ENCODE measurements around the gene IZUMO1.
A peak's percentile ranks its signal among the peaks of the same experiment; 100 is the strongest.

IZUMO1 gene

GRCh38 chr19:48756686-48757085 is 10.0 kb upstream of the IZUMO1 start:
- no peak for DNase-seq

DNA sequence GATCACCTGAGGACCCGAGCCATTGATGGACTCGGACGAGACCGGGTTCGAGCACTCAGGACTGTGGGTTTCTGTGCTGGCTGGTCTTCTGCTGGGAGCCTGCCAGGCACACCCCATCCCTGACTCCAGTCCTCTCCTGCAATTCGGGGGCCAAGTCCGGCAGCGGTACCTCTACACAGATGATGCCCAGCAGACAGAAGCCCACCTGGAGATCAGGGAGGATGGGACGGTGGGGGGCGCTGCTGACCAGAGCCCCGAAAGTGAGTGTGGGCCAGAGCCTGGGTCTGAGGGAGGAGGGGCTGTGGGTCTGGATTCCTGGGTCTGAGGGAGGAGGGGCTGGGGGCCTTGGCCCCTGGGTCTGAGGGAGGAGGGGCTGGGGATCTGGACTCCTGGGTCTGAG is 9.5 kb upstream of the IZUMO1 start:
- no peak for DNase-seq

GRCh38 chr19:48755787-48756186 is 9.1 kb upstream of the IZUMO1 start:
- DNase-seq, result no peak

DNA sequence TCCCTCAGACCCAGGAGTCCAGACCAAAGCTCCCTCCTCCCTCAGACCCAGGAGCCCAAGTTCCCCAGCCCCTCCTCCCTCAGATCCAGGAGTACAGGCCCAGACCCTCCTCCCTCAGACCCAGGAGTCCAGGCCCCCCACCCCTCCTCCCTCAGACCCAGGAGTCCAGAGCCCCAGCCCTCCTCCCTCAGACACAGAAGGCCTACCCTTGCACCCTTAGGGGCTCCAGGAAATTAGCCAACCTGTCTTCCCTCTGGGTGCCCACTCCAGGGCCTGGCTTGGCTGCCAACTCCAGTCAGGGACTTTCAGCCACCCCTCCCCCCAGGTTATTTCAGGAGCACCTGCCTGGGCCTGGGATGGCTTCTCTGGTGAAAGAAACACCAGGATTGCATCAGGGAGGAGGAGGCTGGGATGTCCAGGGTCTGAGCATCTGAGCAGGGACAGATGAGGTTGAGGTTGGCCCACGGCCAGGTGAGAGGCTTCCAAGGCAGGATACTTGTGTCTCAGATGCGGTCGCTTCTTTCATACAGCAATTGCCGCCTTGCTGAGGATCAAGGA is 8.5 kb upstream of the IZUMO1 start, which contains the start of gene FGF21:
Gene FGF21, plus strand, starts transcription at position 441 of the 558 bp plus-strand sequence. CDS start 713 bp downstream, outside the sequence.
- DNase-seq, result peak in 1 of 3 experiments; percentile 14

DNA sequence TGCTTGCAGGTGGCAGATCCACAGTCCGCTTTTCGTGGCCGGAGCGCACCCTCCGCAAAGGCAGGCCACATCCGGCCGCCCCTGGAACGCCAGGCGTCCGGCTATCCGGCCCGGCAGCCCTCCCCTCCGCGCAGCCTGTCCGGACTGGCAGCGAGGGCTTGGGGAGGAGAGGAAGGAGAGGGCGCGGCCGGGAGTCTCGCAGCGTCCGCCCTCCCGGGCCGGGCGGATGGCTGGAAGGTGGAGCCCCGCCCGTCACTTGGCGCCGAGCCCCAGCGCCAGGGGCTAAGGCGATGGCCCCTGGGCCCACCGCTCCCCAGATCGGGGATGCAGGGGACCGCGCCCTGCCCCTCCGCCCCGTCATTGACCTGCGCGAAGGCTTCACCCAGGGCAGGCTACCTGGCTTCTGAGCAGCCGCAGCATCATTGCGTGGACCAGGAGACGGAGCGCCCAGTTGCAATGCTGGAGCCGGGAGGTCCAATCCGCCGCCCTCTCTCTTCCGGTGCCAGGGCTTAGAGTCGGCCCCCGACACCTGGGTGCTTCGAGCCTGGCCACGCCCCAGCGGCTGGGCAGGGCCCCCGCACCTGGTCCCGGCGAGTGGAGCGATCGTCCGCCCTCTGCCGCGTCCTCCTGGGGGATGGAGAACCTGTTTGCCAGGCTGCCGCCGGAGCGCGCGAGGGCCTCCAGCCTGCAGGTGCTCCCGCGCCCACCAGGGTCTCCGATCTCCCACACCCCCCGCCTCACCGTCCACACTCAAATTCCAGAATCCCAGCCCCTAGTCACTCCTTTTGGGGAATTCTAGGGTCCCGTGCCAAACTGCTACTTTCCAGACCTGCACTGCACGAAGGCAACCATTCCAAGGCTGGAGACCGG is 6.0 kb upstream of the IZUMO1 start, which contains the start of gene FUT1:
Gene FUT1, minus strand, starts transcription at position 146 of the 870 bp plus-strand sequence. CDS start 1,360 bp downstream, outside the sequence.
- peak; percentile 95 to 97 (median 95) for DNase-seq

DNA sequence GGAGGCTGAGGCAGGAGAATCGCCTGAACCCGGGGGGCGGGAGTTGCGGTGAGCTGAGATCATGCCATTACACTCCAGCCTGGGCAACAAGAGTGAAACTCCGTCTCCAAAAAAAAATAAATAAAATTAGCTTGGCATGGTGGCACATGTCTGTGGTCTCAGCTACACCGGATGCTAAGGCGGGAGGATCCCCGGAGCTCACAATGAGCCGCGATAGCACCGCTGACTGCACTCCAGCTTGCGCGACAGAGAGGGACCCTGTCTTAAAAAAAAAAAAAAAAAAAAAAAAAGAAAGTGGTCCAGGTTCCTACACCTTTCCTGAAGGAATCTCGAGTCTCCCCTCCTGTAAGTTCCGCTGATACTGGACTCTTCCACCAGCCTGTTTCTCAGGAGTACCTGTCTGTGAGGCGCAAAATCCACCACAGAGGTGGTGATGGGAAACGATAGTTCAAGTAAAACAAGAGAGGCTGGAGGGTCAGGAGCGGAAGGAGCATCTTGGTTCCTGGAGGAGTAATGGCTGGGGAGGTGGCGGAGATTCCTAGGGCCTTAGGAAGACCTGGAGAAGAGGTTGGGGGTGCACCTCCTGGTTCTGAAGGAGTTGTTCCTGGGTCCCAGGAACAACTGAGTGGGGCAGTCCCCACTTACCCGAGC is 5.3 kb upstream of the IZUMO1 start:
- DNase-seq, result peak in 2 of 3 experiments; percentile 59 to 69

DNA sequence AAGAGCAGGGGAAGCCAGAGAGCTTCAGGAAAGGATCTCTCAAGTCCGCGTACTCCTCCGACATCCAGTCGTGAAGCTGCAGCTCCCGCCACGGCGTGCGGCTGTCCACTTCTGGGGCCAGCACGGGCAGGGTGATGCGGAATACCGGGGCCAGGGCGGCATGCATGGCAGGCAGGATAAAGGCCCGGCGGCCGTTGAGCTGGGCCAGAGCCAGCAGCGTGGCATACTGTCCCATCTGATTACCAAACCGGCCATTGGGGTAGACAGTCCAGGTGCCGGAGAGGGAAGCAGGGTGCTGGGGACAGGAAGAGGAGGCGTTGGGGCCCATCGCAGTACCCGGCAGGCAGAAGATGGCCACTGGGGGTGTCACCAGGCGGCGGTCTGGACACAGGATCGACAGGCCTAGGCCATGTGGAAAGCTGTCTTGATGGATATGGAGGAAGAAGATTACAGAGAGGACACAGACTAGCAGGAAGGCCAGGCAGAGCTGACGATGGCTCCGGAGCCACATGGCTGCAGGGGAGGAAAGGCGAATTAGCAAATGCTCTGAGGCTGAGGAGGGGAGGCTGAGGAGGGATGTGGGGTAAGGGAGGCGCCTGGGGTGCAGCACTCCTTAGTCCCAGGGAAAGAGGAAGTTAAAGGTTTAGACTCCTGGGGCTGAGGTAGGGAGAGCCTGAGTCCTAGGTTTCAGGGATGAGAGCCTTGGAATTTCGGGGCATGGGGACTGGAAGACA is 4.2 kb upstream of the IZUMO1 start:
- no peak for DNase-seq

DNA sequence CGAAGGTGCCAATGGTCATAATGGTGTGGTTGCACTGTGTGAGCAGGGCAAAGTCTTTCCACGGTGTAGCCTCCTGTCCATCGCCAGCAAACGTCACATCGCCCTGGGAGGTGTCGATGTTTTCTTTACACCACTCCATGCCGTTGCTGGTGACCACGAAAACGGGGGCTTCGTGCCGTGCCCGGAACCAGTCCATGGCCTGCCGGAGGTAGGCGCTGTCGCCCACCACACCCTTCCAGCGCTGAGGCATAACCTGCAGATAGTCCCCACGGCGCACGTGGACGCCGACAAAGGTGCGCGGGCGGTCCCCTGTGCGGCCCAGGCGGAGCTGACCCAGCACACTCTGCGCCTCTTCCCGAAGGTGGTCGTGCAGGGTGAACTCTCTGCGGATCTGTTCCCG is 3.6 kb upstream of the IZUMO1 start:
- DNase-seq, result no peak

DNA sequence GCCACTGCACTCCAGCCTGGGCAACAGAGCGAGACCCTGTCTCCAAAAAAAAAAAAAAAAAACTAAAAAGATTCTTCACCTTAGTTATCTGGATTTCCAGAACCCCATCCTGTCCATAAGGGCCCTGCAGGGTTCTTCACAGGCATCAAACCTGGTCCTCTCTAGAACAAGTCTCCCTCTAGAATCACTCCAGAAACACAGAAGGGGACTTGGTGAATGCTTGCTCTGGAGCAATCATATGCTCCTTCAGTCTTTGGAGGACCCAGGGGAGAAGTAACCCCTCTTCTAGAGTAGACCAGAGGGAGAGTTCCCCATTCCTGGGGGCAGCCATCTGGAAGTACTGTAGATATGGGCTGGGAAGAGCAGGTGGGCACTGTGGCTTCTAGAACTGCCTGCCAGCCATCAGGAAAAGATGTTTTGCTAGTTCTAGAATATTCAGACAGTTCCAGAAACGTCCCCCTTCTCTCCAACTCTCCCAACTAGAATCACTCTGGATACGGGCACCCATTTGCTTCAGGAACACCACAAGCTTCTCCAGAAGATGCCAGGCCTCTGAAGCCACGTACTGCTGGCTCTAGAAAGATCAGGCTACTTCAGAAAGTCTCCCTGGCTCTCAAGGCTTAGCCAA is 3.0 kb upstream of the IZUMO1 start:
- no peak for DNase-seq

DNA sequence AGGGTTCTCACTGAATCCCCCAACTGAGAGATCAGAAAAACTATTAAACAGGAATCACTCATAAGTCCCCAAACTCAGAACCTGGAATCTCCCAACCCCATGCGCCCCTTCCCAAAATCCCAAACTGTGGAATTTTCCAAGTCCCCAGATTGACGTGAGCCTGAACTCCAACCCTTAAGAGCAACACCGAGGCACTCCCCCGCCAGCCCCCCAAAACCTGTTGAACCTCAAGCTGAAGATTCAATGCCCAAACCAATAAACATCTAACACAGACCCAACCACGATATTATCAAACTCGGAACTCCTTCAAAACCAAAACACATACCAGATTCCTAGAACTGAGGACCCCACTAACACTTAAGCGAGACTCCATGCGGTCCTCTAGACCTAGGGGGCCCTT is 599 bp downstream of the IZUMO1 start:
- no peak for DNase-seq

DNA sequence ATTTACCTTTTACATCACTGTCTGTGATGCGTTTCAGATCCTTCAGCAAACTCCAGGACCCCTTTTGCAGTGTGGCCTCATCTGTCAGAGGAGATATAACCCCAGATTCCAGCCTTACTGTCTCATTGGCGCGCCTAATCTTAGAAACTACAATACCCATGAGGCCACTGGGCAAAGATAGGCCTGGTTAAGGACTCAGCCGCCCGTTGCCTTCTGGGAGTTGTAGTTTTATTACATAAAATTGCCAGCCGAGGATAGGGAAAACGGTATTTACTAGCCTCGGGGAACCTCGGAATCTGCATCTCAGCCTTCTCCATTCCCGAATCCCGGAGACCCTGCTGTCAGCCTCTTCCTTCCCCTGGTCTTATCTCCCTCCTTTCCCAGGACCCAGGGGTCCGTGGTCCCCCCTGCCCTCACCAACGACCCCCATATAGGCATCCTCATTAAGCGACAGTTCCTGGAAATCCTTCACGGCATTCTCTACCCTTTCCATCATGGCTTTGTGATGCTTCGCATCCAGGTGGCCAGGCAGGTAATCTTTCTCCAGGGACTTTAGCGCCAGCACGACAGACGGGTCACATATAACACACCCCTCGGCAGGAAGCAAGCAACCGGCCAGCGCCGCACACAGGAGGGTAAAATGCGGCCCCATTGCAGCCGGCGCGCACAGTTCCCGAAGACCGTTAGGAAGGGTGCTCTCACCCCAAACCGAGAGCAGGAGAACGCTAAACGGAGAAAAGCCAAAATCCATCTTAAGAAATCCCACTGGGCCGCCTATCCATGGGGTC is 1.3 kb downstream of the IZUMO1 start:
- peak; percentile 10 to 67 (median 31) for DNase-seq

GRCh38 chr19:48742096-48742495 is 4.6 kb downstream of the IZUMO1 start:
- no peak for DNase-seq

DNA sequence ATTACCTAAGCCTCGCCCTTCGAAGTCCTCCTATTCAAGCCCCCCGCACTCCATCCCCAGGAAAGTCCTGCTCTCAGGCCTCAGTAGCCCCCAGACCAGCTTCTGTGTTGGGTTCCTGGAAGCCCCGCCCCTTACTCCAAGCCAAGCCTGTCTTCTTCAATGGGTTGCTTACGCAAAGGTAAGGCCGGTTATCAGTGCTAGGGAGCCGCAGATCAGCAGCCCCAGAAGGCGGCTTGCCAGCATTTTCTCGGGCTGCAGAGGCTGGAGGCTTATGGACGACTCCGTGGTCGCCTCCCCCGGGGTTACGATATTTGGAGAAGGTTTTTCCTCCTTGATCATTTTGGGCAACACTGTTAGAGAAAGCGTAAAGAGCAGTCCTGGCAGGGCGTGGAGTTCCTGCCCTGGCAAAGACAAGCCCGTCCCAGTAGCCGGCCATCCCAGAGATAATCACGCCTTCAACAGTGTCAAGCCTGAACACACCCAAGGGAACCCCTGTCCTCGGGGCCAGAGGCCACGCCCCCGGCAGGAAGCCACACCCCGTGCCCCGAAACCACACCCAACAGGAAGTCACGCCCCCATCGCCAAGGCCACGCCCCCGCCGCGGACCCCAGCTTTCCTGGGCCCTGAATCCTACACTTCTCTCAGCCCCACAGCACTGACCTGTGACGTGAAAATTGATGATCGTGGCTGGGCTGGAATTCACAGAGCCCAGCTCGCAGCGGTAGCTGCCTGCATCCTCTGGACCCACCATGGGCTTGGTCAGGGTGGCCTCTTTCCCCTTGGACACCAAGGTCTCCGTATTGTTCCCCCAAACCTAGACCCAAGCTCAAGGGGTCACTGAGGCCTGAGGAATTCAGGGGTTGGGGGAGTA is 5.3 kb downstream of the IZUMO1 start:
- DNase-seq, result peak in 1 of 3 experiments; percentile 34

GRCh38 chr19:48740164-48740972 is 6.3 kb downstream of the IZUMO1 start, which contains the start of gene RASIP1:
Gene RASIP1 (minus strand): TSS chr19:48740610. CDS start chr19:48740282, 328 bp downstream.
- DNase-seq, result no peak

DNA sequence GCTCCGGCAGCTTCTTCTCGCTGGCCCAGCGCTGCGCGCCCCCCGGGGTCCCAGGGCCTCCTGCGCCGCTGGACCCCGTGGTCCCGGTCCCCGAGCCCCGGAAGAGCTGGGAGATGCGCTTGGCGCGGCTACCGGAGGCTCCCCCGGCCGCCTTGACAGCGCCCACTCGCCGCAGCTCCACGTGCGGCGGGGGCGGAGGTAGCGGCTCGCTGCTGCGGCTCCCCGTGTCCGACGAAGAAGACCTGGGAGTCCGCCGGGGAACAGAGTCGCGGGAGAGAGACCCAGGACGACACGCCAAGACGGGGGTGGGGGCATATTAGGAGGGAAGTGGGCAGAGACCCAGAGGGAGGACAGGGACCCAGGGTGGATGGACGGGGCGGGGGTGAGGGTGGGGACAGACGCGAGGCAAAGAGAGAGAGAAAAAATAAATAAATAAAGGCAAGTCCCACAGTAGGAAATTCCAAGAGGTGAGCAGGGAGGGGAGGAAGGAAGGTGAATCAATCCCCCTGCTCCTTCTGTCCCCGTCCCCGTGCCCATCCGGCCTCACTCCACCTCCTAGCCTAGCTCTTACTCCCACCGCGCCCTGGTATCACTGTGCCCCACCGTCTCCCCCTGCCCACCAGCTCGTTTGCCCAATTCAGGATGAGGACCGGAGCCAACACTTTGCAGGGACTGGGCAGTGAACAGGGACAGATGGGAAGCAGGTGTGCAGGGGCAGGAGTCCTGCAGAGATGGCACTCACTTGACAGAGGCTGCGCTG is 7.1 kb downstream of the IZUMO1 start:
- DNase-seq, result peak in 2 of 3 experiments; percentile 44 to 68

- DNase-seq, result peak; percentile 91 to 96 (median 92)
These were observed 7.9 kb downstream of the IZUMO1 start for GRCh38 chr19:48738557-48739403.

DNA sequence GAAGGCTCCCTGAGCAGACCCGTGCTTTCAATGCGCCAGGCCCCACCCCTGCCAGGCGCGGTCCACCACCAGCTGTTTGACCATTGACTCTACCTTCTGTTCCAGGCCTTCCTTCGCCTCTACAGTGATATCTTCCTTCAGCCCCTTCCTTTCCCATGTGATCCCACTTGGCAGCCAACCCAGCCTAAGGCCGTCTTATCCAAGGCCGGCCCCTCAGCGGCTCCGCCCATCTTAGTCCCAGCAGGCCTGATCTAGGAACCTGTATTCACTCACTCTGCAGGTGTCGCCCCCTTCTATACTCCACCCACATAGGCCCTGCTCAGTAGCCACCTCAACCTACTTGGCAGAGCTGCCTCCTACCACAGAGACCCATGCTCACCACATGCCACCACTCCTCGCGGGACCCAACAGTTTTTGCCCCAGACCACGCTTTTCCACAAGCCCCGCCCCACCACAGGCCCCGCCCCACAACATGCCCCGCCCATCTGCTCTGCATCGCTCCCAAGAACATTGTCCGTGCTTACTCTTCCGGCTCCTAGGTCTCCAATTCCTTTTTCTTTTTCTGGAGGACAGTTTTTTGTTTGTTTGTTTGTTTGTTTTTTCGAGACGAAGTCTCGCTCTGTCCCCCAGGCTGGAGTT is 9.2 kb downstream of the IZUMO1 start:
- DNase-seq, result peak in 1 of 3 experiments; percentile 42
